ENCODE data around the gene REM1. TPM values are rescaled to one million over a fixed set of nuclear protein-coding genes. Genes with fewer than 3 reads are reported as not detected.

The REM1 gene
- total and polyA plus RNA-seq, 2 of the 13 experiments (the other 11 are each of a cell fraction or from before 2014, with no cell fraction given) = not detected

GRCh38 chr20:31515775-31516107, 40.7 kb downstream of the REM1 start:
- Histone ChIP-seq H2AFZ (ENCODE audit: low read length) (no peak overlapping the region), H3K4me2 (ENCODE audit: low read depth, low read length) (peak overlapping the region; percentile 95), H4K20me1 (ENCODE audit: insufficient read depth, low read length) (peaks cover 34% of the 10 kb centered on the region), H3K27me3 (ENCODE audit: control insufficient read depth in 1 of 2, insufficient read depth in 2 of 2, low read length in 2 of 2) (no peaks in the 10 kb centered on the region; a peak in 1 of 5 replicates), H3K27ac (ENCODE audit: extremely low read length, insufficient read depth, low read length) (peak overlapping the region; percentile 75), H3K4me3 (replicated peaks in 1 of 3; ENCODE audit: insufficient read depth in 1 of 3, low read depth in 2 of 3, low read length in 3 of 3) (peak overlapping the region; percentile 83 to 96 (median 92)), H3K9me3 (ENCODE audit: low read length) (no peaks in the 10 kb centered on the region), H3K36me3 (replicated peaks in 1 of 2; ENCODE audit: control insufficient read depth in 1 of 2, insufficient read depth in 2 of 2, low read length in 2 of 2) (peaks cover 8 to 29% of the 10 kb centered on the region in 2 experiments; a peak in 4 of 5 replicates), H3K4me1 (ENCODE audit: insufficient read depth, low read length) (peaks cover 52% of the 10 kb centered on the region), H3K79me2 (ENCODE audit: insufficient read depth, low read length) (peaks cover 56% of the 10 kb centered on the region), H3K9ac (ENCODE audit: insufficient read depth, low read depth, low read length) (peak overlapping the region; percentile 97)
- in situ Hi-C loops (cut with HindIII; ENCODE audit: extremely low pct_ligation_motif_present, low pct_unique_long_range_greater_than_20kb) = no loop called here
- ChIA-PET CTCF (ENCODE audit: low intra/inter-chr PET ratio, low total read pairs) (no interaction called here), POLR2A (interaction anchor here (0.9 kb wide), 1 partner anchor 32 kb away, joined by 3 read pairs; a partner anchor contains a TSS)
- WGBS (ENCODE audit: low lambda C conversion rate) = 71% methylated on average over 3 of the region's 3 CpGs
- BruUV-seq (replicated peaks) = no TSS peak
- intact Hi-C loops (cut with micrococcal nuclease; ENCODE audit: unreplicated experiment) = loop anchor here (10.0 kb wide), 1 partner anchor 99 kb away; no protein-coding TSS in a partner anchor
- DNase-seq (ENCODE audit: low spot score) (no peak), ATAC-seq (no peak), FAIRE-seq (no peak)
- TF ChIP-seq ZNF572 (CRISPR knock-in tag; IDR thresholded peaks at IDR 0.05) (0 out of 2 replicates have a peak, but pooled peaks have one; percentile 72), ZNF281 (CRISPR knock-in tag; IDR thresholded peaks at IDR 0.05; ENCODE audit: borderline replicate concordance) (peak; percentile 42; the same call in 1 of the 2 replicates), CCAR2 (optimal IDR thresholded peaks at IDR 0.05; ENCODE audit: low read depth, low read length) (peak; percentile 39), ZNF737 (CRISPR knock-in tag; IDR thresholded peaks at IDR 0.05; ENCODE audit: borderline replicate concordance) (peak; percentile 7; the same call in 1 of the 2 replicates), ETV6 (CRISPR knock-in tag; conservative IDR thresholded peaks at IDR 0.05) (0 out of 2 replicates have a peak, but pooled peaks have one; percentile 38), CBX1 (IDR thresholded peaks at IDR 0.05; ENCODE audit: low read depth) (no peak), ARID2 (CRISPR knock-in tag; IDR thresholded peaks at IDR 0.05; ENCODE audit: borderline replicate concordance) (0 out of 2 replicates have a peak, but pooled peaks have one; percentile 36), ZNF446 (CRISPR knock-in tag; IDR thresholded peaks at IDR 0.05) (no peak), NRL (CRISPR knock-in tag; IDR thresholded peaks at IDR 0.05; ENCODE audit: borderline replicate concordance) (0 out of 2 replicates have a peak, but pooled peaks have one; percentile 49), SALL2 (CRISPR knock-in tag; IDR thresholded peaks at IDR 0.05) (0 out of 2 replicates have a peak, but pooled peaks have one; percentile 52), NBN (conservative IDR thresholded peaks at IDR 0.05) (no peak)
- TF ChIP-seq, protein P1, sequence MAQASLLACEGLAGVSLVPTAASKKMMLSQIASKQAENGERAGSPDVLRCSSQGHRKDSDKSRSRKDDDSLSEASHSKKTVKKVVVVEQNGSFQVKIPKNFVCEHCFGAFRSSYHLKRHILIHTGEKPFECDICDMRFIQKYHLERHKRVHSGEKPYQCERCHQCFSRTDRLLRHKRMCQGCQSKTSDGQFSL (CRISPR knock-in tag; IDR thresholded peaks at IDR 0.05) = no peak
- TF ChIP-seq, protein P2, sequence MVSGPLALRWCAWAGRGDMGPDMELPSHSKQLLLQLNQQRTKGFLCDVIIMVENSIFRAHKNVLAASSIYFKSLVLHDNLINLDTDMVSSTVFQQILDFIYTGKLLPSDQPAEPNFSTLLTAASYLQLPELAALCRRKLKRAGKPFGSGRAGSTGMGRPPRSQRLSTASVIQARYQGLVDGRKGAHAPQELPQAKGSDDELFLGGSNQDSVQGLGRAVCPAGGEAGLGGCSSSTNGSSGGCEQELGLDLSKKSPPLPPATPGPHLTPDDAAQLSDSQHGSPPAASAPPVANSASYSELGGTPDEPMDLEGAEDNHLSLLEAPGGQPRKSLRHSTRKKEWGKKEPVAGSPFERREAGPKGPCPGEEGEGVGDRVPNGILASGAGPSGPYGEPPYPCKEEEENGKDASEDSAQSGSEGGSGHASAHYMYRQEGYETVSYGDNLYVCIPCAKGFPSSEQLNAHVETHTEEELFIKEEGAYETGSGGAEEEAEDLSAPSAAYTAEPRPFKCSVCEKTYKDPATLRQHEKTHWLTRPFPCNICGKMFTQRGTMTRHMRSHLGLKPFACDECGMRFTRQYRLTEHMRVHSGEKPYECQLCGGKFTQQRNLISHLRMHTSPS (CRISPR knock-in tag; IDR thresholded peaks at IDR 0.05; ENCODE audit: low read depth) = no peak
- TF ChIP-seq, protein P3, sequence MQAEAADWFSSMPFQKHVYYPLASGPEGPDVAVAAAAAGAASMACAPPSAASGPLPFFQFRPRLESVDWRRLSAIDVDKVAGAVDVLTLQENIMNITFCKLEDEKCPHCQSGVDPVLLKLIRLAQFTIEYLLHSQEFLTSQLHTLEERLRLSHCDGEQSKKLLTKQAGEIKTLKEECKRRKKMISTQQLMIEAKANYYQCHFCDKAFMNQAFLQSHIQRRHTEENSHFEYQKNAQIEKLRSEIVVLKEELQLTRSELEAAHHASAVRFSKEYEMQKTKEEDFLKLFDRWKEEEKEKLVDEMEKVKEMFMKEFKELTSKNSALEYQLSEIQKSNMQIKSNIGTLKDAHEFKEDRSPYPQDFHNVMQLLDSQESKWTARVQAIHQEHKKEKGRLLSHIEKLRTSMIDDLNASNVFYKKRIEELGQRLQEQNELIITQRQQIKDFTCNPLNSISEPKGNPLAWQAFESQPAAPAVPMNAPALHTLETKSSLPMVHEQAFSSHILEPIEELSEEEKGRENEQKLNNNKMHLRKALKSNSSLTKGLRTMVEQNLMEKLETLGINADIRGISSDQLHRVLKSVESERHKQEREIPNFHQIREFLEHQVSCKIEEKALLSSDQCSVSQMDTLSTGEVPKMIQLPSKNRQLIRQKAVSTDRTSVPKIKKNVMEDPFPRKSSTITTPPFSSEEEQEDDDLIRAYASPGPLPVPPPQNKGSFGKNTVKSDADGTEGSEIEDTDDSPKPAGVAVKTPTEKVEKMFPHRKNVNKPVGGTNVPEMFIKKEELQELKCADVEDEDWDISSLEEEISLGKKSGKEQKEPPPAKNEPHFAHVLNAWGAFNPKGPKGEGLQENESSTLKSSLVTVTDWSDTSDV (CRISPR knock-in tag; IDR thresholded peaks at IDR 0.05) = 0 out of 2 replicates have a peak, but pooled peaks have one; percentile 9
- TF ChIP-seq, protein P4, sequence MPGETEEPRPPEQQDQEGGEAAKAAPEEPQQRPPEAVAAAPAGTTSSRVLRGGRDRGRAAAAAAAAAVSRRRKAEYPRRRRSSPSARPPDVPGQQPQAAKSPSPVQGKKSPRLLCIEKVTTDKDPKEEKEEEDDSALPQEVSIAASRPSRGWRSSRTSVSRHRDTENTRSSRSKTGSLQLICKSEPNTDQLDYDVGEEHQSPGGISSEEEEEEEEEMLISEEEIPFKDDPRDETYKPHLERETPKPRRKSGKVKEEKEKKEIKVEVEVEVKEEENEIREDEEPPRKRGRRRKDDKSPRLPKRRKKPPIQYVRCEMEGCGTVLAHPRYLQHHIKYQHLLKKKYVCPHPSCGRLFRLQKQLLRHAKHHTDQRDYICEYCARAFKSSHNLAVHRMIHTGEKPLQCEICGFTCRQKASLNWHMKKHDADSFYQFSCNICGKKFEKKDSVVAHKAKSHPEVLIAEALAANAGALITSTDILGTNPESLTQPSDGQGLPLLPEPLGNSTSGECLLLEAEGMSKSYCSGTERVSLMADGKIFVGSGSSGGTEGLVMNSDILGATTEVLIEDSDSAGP (CRISPR knock-in tag; IDR thresholded peaks at IDR 0.05; ENCODE audit: borderline replicate concordance) = no peak

All from HepG2 (cell line).